H1 (cell line): Measurements from ENCODE around the gene LRRC4.

ENCODE experiments used
- CEBPB ChIP-seq: IDR thresholded peaks from 2 replicates; pipeline ENCODE4 v1.6.1; 2012; ENCODE audit warnings: low read depth, low read length
- RXRA ChIP-seq: IDR thresholded peaks from 2 replicates; pipeline ENCODE4 v1.6.1; 2011; ENCODE audit warnings: low read depth, mild to moderate bottlenecking, low read length, moderate library complexity; ENCODE audit not compliant: insufficient read depth

- TF ChIP-seq CEBPB (no peak), RXRA (no peak)
These were observed 31.9 kb upstream of the LRRC4 start for GRCh38 chr7:128063088-128063487.
